NB4 (cell line): ENCODE results near the gene TCP1.

Experiments
- DNase-seq: peaks from one replicate; pipeline ENCODE4 v3.0.0; 2010; ENCODE audit warnings: low read depth
- H3K4me3 ChIP-seq: one replicate; pipeline ENCODE4 v1.5.1; 2011; ENCODE audit warnings: mild to moderate bottlenecking, low read depth, low read length, moderate library complexity
- MYC ChIP-seq: IDR thresholded peaks from 2 replicates; pipeline ENCODE4 v1.6.1; 2011; ENCODE audit warnings: low read depth, low read length
- POLR2A ChIP-seq: IDR thresholded peaks from 2 replicates; pipeline ENCODE4 v1.6.1; 2011; ENCODE audit warnings: mild to moderate bottlenecking; ENCODE audit not compliant: insufficient read length; ENCODE audit errors: extremely low read depth
- TF ChIP-seq, protein P1 (sequence below): IDR thresholded peaks from 2 replicates; pipeline ENCODE4 v1.6.1; 2011; ENCODE audit warnings: low read depth, low read length
- TF ChIP-seq, protein P2 (sequence below): IDR thresholded peaks from one replicate; pipeline ENCODE4 v1.5.1; 2012; ENCODE audit warnings: low read depth, low read length

TCP1 gene

DNA sequence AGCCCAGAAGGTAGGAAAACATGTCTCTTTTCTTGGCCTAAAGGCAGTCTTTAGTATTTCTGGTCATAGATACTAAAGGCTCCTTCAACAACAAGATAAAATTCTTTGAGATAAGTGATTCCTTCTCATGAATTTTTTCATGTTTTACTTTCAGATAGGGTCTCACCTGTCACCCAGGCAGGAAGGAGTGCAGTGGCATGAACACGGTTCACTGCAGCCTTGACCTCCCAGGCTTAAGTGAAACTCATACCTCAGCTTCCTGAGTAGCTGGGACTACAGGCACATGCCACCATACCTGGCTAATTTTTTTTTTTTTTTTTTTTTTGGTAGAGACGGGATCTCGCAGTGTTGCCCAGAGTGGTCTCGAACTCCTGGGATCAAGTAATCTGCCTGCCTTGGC is 19.7 kb upstream of the TCP1 start:
- TF ChIP-seq POLR2A = no peak
- TF ChIP-seq, protein P1, sequence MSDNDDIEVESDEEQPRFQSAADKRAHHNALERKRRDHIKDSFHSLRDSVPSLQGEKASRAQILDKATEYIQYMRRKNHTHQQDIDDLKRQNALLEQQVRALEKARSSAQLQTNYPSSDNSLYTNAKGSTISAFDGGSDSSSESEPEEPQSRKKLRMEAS = no peak
- TF ChIP-seq, protein P2, sequence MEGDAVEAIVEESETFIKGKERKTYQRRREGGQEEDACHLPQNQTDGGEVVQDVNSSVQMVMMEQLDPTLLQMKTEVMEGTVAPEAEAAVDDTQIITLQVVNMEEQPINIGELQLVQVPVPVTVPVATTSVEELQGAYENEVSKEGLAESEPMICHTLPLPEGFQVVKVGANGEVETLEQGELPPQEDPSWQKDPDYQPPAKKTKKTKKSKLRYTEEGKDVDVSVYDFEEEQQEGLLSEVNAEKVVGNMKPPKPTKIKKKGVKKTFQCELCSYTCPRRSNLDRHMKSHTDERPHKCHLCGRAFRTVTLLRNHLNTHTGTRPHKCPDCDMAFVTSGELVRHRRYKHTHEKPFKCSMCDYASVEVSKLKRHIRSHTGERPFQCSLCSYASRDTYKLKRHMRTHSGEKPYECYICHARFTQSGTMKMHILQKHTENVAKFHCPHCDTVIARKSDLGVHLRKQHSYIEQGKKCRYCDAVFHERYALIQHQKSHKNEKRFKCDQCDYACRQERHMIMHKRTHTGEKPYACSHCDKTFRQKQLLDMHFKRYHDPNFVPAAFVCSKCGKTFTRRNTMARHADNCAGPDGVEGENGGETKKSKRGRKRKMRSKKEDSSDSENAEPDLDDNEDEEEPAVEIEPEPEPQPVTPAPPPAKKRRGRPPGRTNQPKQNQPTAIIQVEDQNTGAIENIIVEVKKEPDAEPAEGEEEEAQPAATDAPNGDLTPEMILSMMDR = no peak
- no peak for TF ChIP-seq MYC
- DNase-seq = no peak
- no peak overlapping the region for H3K4me3 ChIP-seq

DNA sequence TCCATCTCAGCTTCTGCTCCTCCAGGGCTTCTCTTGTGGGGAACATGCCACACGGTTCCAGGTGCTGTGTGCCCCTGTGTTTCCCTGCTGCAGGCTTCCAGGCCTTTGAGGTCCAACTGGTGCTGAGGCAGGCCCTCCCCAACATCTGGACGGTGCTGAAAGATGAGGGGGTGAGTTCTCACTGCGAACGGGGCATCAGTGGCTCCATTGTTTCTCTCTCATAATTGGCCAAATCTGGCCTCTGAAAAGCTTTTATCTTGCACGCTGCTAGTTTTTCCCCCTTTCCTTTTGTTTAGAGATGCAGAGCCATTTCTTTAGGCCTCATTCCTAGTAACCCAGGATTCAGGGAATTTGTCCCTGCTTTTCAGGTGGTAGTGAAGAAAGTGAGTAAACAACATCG is 19.2 kb upstream of the TCP1 start:
- TF ChIP-seq MYC (no peak), POLR2A (no peak)
- TF ChIP-seq, protein P2 = no peak
- TF ChIP-seq, protein P1 = no peak
- DNase-seq = no peak
- no peak overlapping the region for H3K4me3 ChIP-seq

DNA sequence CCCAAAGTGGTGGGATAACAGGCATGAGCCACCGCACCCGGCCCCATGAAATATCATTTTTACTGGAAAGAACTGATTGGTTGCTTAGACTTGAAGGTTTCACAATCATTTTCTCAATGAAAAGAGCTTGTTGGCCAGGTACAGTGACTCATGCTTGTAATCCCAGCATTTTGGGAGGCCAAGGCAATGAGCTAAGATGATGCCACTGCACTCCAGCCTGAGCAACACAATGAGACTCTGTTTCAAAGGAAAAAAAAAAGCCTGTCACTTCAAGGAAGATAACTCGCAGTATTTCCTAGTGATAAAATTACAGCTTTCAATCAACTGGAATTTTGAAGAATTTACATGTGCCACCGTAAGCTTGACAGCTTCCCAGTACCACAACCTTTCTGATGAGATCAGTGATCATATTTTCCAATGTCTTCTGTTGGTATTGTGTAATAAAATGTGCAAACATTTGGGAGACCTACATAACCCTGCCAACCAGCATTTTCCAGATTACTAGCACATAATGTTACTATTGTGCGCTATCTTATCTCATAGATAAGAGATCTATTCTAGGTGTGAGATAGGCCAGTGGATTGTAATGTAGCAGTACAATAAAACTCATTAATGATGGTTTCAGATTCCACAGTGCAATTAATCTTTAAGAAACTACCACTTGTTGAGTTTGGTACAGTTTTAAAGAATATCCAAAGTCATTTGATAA is 17.9 kb upstream of the TCP1 start:
- no peak for DNase-seq
- H3K4me3 ChIP-seq = no peak overlapping the region
- TF ChIP-seq, protein P1 = no peak
- TF ChIP-seq POLR2A (no peak), MYC (no peak)
- TF ChIP-seq, protein P2 = no peak

DNA sequence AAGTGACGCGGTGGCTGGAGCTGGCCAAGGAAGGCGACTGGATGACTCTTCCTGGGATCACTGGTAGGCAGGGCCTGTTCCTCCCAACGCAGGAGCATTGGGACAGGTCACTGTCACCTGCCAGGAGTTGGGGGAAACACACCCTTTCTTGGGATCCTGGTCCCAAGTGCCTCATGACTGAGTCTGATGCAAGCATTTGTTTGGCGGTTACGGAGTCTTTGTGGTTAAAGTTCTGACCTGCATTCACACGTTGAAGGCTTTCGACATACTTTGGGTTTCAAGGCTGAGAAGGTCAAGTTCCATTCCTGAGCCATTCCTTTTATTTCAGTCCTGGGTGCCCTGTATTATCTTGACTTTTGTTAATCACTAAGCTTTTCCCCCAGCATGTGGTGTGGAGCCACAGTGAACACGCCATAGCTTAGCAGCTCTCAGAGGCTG is 16.6 kb upstream of the TCP1 start:
- peak; percentile 88 for DNase-seq
- TF ChIP-seq, protein P1 = peak; percentile 20; the same call in 1 of the 2 replicates
- TF ChIP-seq MYC (peak; percentile 53), POLR2A (no peak)
- TF ChIP-seq, protein P2 = no peak
- H3K4me3 ChIP-seq = no peak overlapping the region

DNA sequence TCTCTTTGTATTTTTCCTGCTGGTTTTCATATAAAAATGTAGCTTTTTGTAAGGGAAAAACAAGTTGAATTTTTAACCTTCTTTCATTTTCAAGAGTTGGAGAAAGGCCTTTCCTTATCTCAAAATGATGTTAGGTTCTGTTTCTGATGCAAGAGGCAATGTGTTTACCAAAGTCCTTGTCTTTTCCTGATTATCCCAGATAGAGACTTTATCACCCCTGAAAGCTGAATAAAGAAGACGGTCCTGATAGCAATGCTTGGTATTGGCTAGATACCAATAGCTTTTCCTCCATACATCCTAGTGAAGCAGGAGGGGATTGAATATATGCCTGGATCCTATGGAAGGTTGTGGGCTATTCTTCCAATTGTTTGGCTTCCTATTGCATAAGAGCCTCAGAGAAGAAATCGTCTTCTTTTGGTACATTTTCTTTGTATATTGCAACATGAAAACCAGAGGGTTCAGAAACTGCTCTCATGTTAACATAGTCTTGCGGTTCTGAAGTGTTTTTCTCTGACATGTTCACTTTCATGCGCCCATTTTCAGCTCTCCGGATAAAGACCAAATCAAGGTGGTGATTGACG is 16.1 kb upstream of the TCP1 start:
- no peak for TF ChIP-seq POLR2A
- TF ChIP-seq, protein P1 = no peak
- TF ChIP-seq, protein P2 = no peak
- no peak for TF ChIP-seq MYC
- no peak overlapping the region for H3K4me3 ChIP-seq
- peak; percentile 54 for DNase-seq
